Liver (tissue), 9 donors: Measurements from ENCODE around the gene UBE2C. TPM values are rescaled to one million over a fixed set of nuclear protein-coding genes. Genes with fewer than 3 reads are reported as not detected.

Experiments
- DNase-seq: peaks from one replicate; pipeline ENCODE4 v3.0.0-alpha.2; 2017; ENCODE audit warnings: low spot score
- H3K27ac ChIP-seq, 2 donors: one replicate each; pipeline ENCODE4 v1.7.0; 2013; ENCODE audit warnings: inconsistent platforms in 2 of 2, low read length in 2 of 2, control low read depth in 1 of 2, low read depth in 1 of 2, mild to moderate bottlenecking in 1 of 2
- H3K27me3 ChIP-seq, 4 donors: one replicate each; pipeline versions ENCODE4 v1.6.1 to v1.7.0; 2013; ENCODE audit warnings: low read length in 3 of 4, inconsistent platforms in 1 of 4, mild to moderate bottlenecking in 1 of 4, moderate library complexity in 1 of 4; ENCODE audit not compliant: control insufficient read depth in 4 of 4, insufficient read depth in 4 of 4
- H3K36me3 ChIP-seq, 4 donors: one replicate each; pipeline versions ENCODE4 v1.6.1 to v1.7.0; 2013; ENCODE audit warnings: low read length in 3 of 4, mild to moderate bottlenecking in 3 of 4, low read depth in 1 of 4, moderate library complexity in 1 of 4; ENCODE audit not compliant: control insufficient read depth in 4 of 4, insufficient read depth in 3 of 4
- H3K4me1 ChIP-seq, 4 donors: one replicate each; pipeline versions ENCODE4 v1.6.1 to v1.7.0; 2013; ENCODE audit warnings: low read length in 3 of 4, mild to moderate bottlenecking in 3 of 4, moderate library complexity in 1 of 4; ENCODE audit not compliant: control insufficient read depth in 4 of 4, insufficient read depth in 4 of 4
- H3K4me3 ChIP-seq, 3 donors: one replicate each; pipeline versions ENCODE4 v1.6.1 to v1.7.0; 2013; ENCODE audit warnings: low read length in 3 of 3, control low read depth in 1 of 3, low read depth in 1 of 3, mild to moderate bottlenecking in 1 of 3
- H3K9ac ChIP-seq, 2 donors: one replicate each; pipeline ENCODE4 v1.7.0; 2013; ENCODE audit warnings: low read length in 2 of 2, mild to moderate bottlenecking in 2 of 2, moderate library complexity in 2 of 2, control low read depth in 1 of 2, low read depth in 1 of 2
- H3K9me3 ChIP-seq, 4 donors: one replicate each; pipeline versions ENCODE4 v1.6.1 to v1.7.0; 2013; ENCODE audit warnings: low read length in 3 of 4; ENCODE audit not compliant: control insufficient read depth in 4 of 4
- CTCF ChIP-seq: fragments of 150-350 bp; IDR thresholded peaks from 2 replicates; pipeline ENCODE4 v1.5.1; 2017; ENCODE audit warnings: improper control_type of control experiment, low read depth, low read length; ENCODE audit not compliant: missing input control
- EGR1 ChIP-seq, 2 donors: IDR thresholded peaks; 2 replicates each; pipeline ENCODE4 v1.6.1; 2016 to 2018; ENCODE audit warnings: antibody characterized with exemption in 2 of 2, low read depth in 2 of 2
- FOXA1 ChIP-seq: IDR thresholded peaks from 2 replicates; pipeline ENCODE4 v1.6.1; 2016; ENCODE audit warnings: antibody characterized with exemption
- FOXA2 ChIP-seq: IDR thresholded peaks from 2 replicates; pipeline ENCODE4 v1.6.1; 2016; ENCODE audit warnings: antibody characterized with exemption
- GABPA ChIP-seq, 2 donors: IDR thresholded peaks in 1 of 2; conservative IDR thresholded peaks in 1 of 2; 2 replicates each; pipeline ENCODE4 v1.6.1; 2016; ENCODE audit warnings: antibody characterized with exemption in 2 of 2, mild to moderate bottlenecking in 1 of 2, moderate library complexity in 1 of 2
- HNF4G ChIP-seq: IDR thresholded peaks from 2 replicates; pipeline ENCODE4 v1.6.1; 2016; ENCODE audit warnings: antibody characterized with exemption
- JUND ChIP-seq, 2 donors: IDR thresholded peaks; 2 replicates each; pipeline ENCODE4 v1.6.1; 2016; ENCODE audit warnings: antibody characterized with exemption in 2 of 2
- NR2F2 ChIP-seq: IDR thresholded peaks from 2 replicates; pipeline ENCODE4 v1.6.1; 2016; ENCODE audit warnings: antibody characterized with exemption
- SP1 ChIP-seq: IDR thresholded peaks from 2 replicates; pipeline ENCODE4 v1.6.1; 2018; ENCODE audit warnings: antibody characterized with exemption, mild to moderate bottlenecking
- TAF1 ChIP-seq: conservative IDR thresholded peaks from 2 replicates; pipeline ENCODE4 v1.6.1; 2016; ENCODE audit warnings: antibody characterized with exemption, mild to moderate bottlenecking
- YY1 ChIP-seq: IDR thresholded peaks from 2 replicates; pipeline ENCODE4 v1.6.1; 2016; ENCODE audit warnings: antibody characterized with exemption, mild to moderate bottlenecking
- ZBTB33 ChIP-seq: IDR thresholded peaks from 2 replicates; pipeline ENCODE4 v1.6.1; 2016; ENCODE audit warnings: antibody characterized with exemption
- WGBS: extraction: QIAGEN DNeasy Blood & Tissue Kit; methylation state at CpG from one replicate; pipeline ENCODE4 v1.1.7; 2013; 5-methylcytosine and 5-hydroxymethylcytosine counted together
- polyA plus RNA-seq, 2 donors: library from polyadenylated mRNA; stranded (reverse) in 1 of 2; unstranded in 1 of 2; fragments of 200-250 nt in 1 of 2; fragments of >200 nt in 1 of 2; fragmentation: Nextera tagmentation in 1 of 2; extraction: Ambion mirVana in 1 of 2; gene quantifications; one replicate each; pipeline versions ENCODE4 v1.2.1 to v1.2.3, GENCODE V29; 2013 to 2015
- total RNA-seq, 2 donors: library from RNA; depleted of rRNA; stranded (reverse); fragments of >200 nt; gene quantifications; one replicate each; pipeline ENCODE4 v1.2.3, GENCODE V29; 2014
- TF ChIP-seq, protein P1 (sequence below): IDR thresholded peaks from 2 replicates; pipeline ENCODE4 v1.6.1; 2016; ENCODE audit warnings: antibody characterized with exemption
- donor health status: healthy.
- donor health status: healthy.
- donor health status: healthy.
- donor health status: healthy.
- donor health status: healthy.

Gene UBE2C
- total and polyA plus RNA-seq, 4 donors = 2.7 to 27.6 (median 8.1) TPM; not detected in 1

DNA sequence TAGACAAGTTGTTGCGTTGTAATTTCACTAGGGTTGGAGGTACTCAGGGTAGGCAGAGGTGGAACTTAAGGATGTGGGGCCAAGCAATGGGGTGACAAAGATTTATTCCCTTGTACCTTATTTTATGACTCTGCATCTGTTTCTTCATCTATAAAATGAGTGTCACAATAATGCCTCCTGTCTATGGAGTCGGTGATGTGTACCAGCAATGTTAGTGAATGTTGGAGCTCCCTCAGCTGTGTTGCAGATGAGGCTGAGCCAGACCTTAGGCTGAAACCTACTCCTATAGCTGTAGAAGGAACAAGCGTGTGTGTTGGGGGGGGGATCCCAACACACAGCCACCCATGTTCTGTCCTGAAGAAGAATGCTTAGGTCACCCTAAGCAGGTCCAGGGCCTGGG lies 4.5 kb downstream of the UBE2C start:
- Histone ChIP-seq H3K9me3 (no peaks in the 10 kb centered on the region), H3K4me1 (peaks cover 0 to 12% (median 6%) of the 10 kb centered on the region in 4 donors), H3K36me3 (no peaks in the 10 kb centered on the region), H3K9ac (no peak overlapping the region), H3K27me3 (peaks cover 0 to 2% (median 0%) of the 10 kb centered on the region in 4 donors), H3K4me3 (no peak overlapping the region), H3K27ac (no peak overlapping the region)
- TF ChIP-seq SP1 (no peak), FOXA1 (no peak), EGR1 (IDR thresholded peaks at IDR 0.05; ENCODE audit: low read depth in 2 of 2) (no peak)
- DNase-seq = no peak
- 97% methylated on average over 3 of the region's 3 CpGs for WGBS

DNA sequence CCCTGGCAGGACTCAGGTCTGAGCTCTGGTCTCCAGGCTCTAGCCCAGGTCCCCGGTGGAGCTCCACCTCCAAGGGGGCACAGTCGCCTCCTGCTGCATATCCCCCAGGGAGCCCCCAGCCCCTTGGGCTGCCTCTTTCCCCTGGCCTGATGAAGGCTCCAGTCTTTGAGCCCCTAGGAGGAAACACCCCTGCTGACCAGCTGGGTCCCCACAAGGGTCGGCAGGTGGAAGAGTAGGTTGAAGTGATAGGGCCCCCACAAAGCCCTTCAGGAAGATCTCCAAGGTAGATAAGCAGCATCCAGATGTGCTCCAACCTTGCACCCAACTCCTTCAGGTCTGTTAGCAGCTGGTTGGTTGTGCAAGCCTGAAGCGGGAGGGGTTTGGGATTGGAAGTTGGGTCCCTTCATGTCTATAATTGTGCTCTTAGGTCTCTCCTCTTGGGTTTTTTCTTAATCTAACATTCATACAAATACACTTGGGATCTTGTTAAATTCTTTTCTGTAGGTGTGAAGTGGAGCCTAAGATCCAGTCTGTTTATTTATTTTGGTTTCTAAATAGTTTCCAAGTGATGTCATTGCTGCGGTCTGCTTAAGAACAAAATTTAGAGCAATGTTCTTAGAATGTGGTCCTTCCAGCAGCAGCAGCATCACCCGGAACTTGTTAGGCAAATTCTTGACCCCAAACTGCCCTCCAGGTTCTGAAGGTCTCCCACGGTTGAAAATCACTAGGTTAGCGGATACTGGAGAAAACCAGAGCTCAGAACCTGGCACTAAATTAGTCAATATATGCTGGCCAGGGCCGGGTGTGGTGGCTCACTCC lies 5.1 kb downstream of the UBE2C start:
- TF ChIP-seq FOXA2 (no peak), YY1 (no peak), CTCF (no peak), JUND (IDR thresholded peaks at IDR 0.05) (no peak), EGR1 (IDR thresholded peaks at IDR 0.05; ENCODE audit: low read depth in 2 of 2) (no peak)
- TF ChIP-seq, protein P1, sequence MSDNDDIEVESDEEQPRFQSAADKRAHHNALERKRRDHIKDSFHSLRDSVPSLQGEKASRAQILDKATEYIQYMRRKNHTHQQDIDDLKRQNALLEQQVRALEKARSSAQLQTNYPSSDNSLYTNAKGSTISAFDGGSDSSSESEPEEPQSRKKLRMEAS = no peak
- no peaks in the 10 kb centered on the region for H3K36me3 ChIP-seq
- DNase-seq = no peak
- no peaks in the 10 kb centered on the region for H3K9me3 ChIP-seq
- 68% methylated on average over 9 of the region's 9 CpGs for WGBS
- peaks cover 0 to 6% (median 2%) of the 10 kb centered on the region in 4 donors for H3K4me1 ChIP-seq
- no peak overlapping the region for H3K4me3 ChIP-seq
- peaks cover 0 to 4% (median 1%) of the 10 kb centered on the region in 4 donors for H3K27me3 ChIP-seq
- H3K9ac ChIP-seq = no peak overlapping the region
- H3K27ac ChIP-seq = no peak overlapping the region

DNA sequence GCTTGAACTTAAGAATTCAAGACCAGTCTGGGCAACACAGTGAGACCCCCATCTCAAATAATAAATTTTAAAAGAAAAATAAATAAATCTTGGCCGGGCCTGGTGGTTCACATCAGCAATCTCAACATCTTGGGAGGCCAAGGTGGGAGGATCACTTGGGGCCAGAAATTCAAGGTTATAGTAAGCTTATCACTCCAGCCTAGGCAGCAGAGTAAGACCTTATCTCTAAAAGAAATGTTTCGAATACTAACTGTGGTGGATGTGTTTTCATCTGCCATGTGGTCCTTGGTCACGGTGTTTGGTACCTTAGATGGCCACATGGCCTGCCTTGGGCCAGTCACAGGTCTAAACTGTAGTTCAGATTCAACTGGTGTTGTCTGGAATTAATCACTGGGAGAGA lies 5.8 kb downstream of the UBE2C start:
- Histone ChIP-seq H3K27me3 (peaks cover 0 to 8% (median 3%) of the 10 kb centered on the region in 4 donors), H3K9ac (no peak overlapping the region), H3K4me1 (no peaks in the 10 kb centered on the region), H3K36me3 (no peaks in the 10 kb centered on the region), H3K9me3 (no peaks in the 10 kb centered on the region), H3K4me3 (no peak overlapping the region), H3K27ac (no peak overlapping the region)
- TF ChIP-seq HNF4G (no peak), TAF1 (no peak), EGR1 (IDR thresholded peaks at IDR 0.05; ENCODE audit: low read depth in 2 of 2) (no peak), GABPA (IDR thresholded peaks at IDR 0.05 in 1 of 2, conservative IDR thresholded peaks at IDR 0.05 in 1 of 2) (no peak), FOXA2 (no peak), FOXA1 (no peak), ZBTB33 (no peak), NR2F2 (no peak), SP1 (no peak)
- WGBS = 94% methylated on average over 3 of the region's 3 CpGs
- DNase-seq = no peak
